PFSK-1 (cell line): ENCODE data around the gene PTPRT.

Experiments
- FOXP2 ChIP-seq: optimal IDR thresholded peaks from 2 replicates; pipeline ENCODE3; 2011; ENCODE audit warnings: borderline replicate concordance, control low read depth, inconsistent platforms; ENCODE audit not compliant: insufficient read depth; ENCODE audit errors: extremely low read length, extremely low read depth
- POLR2AphosphoS5 ChIP-seq: IDR thresholded peaks from 2 replicates; pipeline ENCODE4 v1.6.1; 2012; ENCODE audit warnings: low read depth, mild to moderate bottlenecking, control low read depth, low read length, moderate library complexity
- SIN3A ChIP-seq: IDR thresholded peaks from 2 replicates; pipeline ENCODE4 v1.6.1; 2012; ENCODE audit warnings: mild to moderate bottlenecking, low read length, moderate library complexity, borderline replicate concordance; ENCODE audit not compliant: insufficient read depth
- TAF1 ChIP-seq: IDR thresholded peaks from 2 replicates; pipeline ENCODE4 v1.6.1; 2012; ENCODE audit warnings: low read length, control low read depth, borderline replicate concordance; ENCODE audit not compliant: insufficient read depth
- TF ChIP-seq, protein P1 (sequence below), 2 experiments: IDR thresholded peaks; 2 replicates each; pipeline versions ENCODE4 v1.6.1 to v1.8.0; 2011 to 2012; ENCODE audit warnings: low read depth in 2 of 2, low read length in 2 of 2, control low read depth in 1 of 2, inconsistent platforms in 1 of 2, mild to moderate bottlenecking in 1 of 2, moderate library complexity in 1 of 2; ENCODE audit not compliant: insufficient read depth in 1 of 2

Gene PTPRT

GRCh38 chr20:42181064-42181463 lies 1008.6 kb downstream of the PTPRT start:
- TF ChIP-seq, protein P1, sequence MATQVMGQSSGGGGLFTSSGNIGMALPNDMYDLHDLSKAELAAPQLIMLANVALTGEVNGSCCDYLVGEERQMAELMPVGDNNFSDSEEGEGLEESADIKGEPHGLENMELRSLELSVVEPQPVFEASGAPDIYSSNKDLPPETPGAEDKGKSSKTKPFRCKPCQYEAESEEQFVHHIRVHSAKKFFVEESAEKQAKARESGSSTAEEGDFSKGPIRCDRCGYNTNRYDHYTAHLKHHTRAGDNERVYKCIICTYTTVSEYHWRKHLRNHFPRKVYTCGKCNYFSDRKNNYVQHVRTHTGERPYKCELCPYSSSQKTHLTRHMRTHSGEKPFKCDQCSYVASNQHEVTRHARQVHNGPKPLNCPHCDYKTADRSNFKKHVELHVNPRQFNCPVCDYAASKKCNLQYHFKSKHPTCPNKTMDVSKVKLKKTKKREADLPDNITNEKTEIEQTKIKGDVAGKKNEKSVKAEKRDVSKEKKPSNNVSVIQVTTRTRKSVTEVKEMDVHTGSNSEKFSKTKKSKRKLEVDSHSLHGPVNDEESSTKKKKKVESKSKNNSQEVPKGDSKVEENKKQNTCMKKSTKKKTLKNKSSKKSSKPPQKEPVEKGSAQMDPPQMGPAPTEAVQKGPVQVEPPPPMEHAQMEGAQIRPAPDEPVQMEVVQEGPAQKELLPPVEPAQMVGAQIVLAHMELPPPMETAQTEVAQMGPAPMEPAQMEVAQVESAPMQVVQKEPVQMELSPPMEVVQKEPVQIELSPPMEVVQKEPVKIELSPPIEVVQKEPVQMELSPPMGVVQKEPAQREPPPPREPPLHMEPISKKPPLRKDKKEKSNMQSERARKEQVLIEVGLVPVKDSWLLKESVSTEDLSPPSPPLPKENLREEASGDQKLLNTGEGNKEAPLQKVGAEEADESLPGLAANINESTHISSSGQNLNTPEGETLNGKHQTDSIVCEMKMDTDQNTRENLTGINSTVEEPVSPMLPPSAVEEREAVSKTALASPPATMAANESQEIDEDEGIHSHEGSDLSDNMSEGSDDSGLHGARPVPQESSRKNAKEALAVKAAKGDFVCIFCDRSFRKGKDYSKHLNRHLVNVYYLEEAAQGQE (IDR thresholded peaks at IDR 0.05; ENCODE audit: insufficient read depth in 1 of 2, low read depth in 2 of 2, low read length in 2 of 2): no peak
- TF ChIP-seq SIN3A (no peak), FOXP2 (no peak), POLR2AphosphoS5 (no peak), TAF1 (no peak)

- no peak for TF ChIP-seq POLR2AphosphoS5
- TF ChIP-seq, protein P1 (IDR thresholded peaks at IDR 0.05; ENCODE audit: insufficient read depth in 1 of 2, low read depth in 2 of 2, low read length in 2 of 2): peak; percentile 71 to 93
- TF ChIP-seq TAF1: no peak
Observed at GRCh38 chr20:42179768-42180167, 1009.9 kb downstream of the PTPRT start.

GRCh38 chr20:42173440-42173839 lies 1016.3 kb downstream of the PTPRT start:
- TF ChIP-seq TAF1 (no peak), POLR2AphosphoS5 (no peak), FOXP2 (no peak), SIN3A (no peak)
- TF ChIP-seq, protein P1 (IDR thresholded peaks at IDR 0.05; ENCODE audit: insufficient read depth in 1 of 2, low read depth in 2 of 2, low read length in 2 of 2): no peak

DNA sequence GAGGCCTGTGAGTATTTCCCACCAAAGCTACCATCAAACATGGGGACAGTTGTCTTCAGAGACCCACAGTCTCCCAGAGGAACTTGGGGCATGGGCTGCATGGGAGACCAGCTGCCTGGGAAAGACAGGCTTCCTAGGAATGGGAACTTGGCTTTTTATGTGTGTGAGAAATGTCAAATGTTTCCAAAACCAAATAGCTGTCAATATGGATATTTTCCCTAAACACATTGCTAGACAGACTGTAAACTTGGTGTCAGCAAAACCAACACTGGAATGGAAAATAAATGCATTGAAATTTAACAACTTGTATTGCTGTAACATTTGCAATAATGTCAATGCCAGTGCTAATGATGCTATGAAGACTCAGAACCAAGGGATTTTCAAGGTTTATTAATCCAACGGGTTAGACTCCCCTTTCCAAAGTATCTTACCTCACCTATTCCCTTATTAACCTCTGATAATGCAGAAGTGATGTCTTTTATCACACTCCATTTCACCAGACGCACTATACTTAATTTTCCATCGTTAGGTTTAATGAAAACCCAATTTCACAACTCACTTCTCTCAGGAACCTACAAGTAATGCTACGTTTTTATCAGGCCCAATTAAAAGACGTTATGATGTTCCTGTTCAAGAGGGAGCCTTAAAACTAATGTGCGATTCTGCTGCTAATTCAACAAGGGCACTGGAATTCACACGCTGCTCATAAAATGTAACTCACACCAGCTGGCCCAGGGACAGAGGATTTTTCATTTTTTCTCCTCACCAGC lies 1025.4 kb downstream of the PTPRT start:
- TF ChIP-seq POLR2AphosphoS5 (no peak), SIN3A (no peak), FOXP2 (no peak), TAF1 (no peak)
- TF ChIP-seq, protein P1 (IDR thresholded peaks at IDR 0.05; ENCODE audit: insufficient read depth in 1 of 2, low read depth in 2 of 2, low read length in 2 of 2): no peak

DNA sequence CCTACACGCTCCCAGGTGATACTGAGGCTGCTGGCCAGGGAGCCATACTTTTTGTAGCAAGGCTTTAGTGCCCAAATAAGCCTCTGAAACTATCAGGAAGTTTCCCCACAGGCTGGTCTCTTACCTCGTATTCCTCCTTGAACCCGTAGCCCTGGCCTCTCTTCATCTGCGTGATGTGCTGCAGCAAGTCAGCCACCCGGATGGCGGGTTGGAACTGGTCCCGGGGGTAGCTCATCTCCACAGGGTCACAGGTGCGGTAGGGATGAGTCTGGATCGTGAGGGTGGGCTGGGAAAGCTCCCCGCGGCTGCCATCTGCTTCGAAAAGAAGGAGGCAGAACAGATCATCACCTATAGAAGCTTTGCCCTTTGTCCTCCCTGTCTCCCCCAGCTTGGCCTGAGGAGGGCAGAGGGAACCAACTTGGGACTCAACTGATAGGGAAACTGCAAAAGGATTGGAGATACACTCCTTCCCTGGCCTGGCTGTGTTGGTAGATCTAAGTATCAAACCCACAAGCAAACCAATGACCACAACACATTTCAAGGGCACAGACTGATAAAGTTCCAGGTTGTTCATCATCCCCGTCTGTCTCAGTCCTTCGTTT lies 1028.4 kb downstream of the PTPRT start:
- no peak for TF ChIP-seq TAF1
- TF ChIP-seq FOXP2: no peak
- TF ChIP-seq POLR2AphosphoS5: no peak
- TF ChIP-seq, protein P1 (IDR thresholded peaks at IDR 0.05; ENCODE audit: insufficient read depth in 1 of 2, low read depth in 2 of 2, low read length in 2 of 2): no peak
- no peak for TF ChIP-seq SIN3A
